ENCODE results near the gene SNX1. TPM values are rescaled to one million over a fixed set of nuclear protein-coding genes. Genes with fewer than 3 reads are reported as not detected.

Gene SNX1
- polyA plus RNA-seq, 2 of the 4 experiments (the other 2 are of a cell fraction) = 86.7 to 89.4 TPM

DNA sequence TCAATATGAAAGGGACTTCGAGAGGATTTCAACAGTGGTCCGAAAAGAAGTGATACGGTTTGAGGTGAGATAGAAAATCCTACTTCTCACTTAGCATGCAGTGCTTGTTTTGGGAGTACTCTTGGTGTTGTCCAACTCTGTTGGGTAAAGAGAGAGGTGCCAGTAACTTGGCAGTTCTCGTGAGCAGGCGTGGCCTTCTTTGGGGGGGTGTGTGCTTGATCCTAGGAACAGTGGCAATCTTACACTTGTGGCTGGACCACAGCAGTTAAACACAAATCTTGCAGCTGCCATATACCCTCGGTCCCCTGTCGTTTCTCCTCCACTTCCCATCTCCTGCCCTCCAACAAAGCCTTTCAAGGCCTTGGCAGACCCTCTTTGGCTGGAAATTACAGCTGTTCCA, 40.6 kb downstream of the SNX1 start (continued):
- TF ChIP-seq, protein P1, sequence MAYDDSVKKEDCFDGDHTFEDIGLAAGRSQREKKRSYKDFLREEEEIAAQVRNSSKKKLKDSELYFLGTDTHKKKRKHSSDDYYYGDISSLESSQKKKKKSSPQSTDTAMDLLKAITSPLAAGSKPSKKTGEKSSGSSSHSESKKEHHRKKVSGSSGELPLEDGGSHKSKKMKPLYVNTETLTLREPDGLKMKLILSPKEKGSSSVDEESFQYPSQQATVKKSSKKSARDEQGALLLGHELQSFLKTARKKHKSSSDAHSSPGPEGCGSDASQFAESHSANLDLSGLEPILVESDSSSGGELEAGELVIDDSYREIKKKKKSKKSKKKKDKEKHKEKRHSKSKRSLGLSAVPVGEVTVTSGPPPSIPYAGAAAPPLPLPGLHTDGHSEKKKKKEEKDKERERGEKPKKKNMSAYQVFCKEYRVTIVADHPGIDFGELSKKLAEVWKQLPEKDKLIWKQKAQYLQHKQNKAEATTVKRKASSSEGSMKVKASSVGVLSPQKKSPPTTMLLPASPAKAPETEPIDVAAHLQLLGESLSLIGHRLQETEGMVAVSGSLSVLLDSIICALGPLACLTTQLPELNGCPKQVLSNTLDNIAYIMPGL (CRISPR knock-in tag; IDR thresholded peaks at IDR 0.05; ENCODE audit: borderline replicate concordance) = no peak
- no peak for TF ChIP-seq POLR2AphosphoS2 (conservative IDR thresholded peaks at IDR 0.05; ENCODE audit: low read length)
- TF ChIP-seq, protein P2, sequence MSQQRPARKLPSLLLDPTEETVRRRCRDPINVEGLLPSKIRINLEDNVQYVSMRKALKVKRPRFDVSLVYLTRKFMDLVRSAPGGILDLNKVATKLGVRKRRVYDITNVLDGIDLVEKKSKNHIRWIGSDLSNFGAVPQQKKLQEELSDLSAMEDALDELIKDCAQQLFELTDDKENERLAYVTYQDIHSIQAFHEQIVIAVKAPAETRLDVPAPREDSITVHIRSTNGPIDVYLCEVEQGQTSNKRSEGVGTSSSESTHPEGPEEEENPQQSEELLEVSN (IDR thresholded peaks at IDR 0.05; ENCODE audit: borderline replicate concordance, low read depth) = no peak
- no peak for TF ChIP-seq CHD4 (IDR thresholded peaks at IDR 0.05; ENCODE audit: borderline replicate concordance)
- no peak for TF ChIP-seq NR3C1 (IDR thresholded peaks at IDR 0.05)
- TF ChIP-seq, protein P3, sequence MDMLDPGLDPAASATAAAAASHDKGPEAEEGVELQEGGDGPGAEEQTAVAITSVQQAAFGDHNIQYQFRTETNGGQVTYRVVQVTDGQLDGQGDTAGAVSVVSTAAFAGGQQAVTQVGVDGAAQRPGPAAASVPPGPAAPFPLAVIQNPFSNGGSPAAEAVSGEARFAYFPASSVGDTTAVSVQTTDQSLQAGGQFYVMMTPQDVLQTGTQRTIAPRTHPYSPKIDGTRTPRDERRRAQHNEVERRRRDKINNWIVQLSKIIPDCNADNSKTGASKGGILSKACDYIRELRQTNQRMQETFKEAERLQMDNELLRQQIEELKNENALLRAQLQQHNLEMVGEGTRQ (IDR thresholded peaks at IDR 0.05) = no peak
- no peak for TF ChIP-seq TP53 (CRISPR knock-in tag; IDR thresholded peaks at IDR 0.05)
- TF ChIP-seq, protein P4, sequence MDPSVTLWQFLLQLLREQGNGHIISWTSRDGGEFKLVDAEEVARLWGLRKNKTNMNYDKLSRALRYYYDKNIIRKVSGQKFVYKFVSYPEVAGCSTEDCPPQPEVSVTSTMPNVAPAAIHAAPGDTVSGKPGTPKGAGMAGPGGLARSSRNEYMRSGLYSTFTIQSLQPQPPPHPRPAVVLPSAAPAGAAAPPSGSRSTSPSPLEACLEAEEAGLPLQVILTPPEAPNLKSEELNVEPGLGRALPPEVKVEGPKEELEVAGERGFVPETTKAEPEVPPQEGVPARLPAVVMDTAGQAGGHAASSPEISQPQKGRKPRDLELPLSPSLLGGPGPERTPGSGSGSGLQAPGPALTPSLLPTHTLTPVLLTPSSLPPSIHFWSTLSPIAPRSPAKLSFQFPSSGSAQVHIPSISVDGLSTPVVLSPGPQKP (IDR thresholded peaks at IDR 0.05; ENCODE audit: low read depth, low read length) = no peak
- TF ChIP-seq PHF8 (IDR thresholded peaks at IDR 0.05; ENCODE audit: borderline replicate concordance, low read depth) = no peak
- no peak for TF ChIP-seq CHD2 (IDR thresholded peaks at IDR 0.05; ENCODE audit: low read length, partially characterized antibody)

DNA sequence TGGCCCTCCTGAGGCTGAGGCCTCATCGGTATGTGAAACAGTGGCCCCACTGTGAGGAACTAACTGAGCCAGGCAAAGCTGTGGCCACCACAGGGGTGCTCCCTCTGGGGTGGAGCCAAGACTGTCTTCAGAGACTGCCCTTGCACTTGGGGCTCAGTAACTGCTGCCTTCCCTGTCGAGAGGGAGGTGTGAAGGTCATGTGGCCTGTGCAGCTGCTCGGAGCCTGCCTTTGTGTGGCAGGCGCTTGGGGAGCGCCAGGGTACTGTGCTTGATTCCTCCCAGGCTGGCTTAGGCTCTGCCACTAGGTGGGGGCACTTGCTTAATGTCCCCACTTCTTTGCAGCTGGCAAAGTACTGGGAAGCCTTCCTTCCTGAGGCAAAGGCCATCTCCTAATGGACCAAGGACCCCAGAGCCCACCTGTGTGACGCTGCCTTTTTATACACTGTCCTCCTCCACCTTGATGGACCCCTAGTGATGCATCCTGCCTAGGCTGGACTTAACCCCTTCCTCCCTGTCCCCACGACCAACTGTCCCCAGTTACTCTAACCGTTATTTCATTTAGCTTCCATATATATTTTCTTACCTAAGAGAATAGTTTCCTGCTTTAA, 41.5 kb downstream of the SNX1 start:
- Histone ChIP-seq H3K4me1 (no peaks in the 10 kb centered on the region), H3K9me3 (no peaks in the 10 kb centered on the region), H3K4me2 (no peak overlapping the region), H3K27ac (no peak overlapping the region), H3K4me3 (no peak overlapping the region)
- no peak for FAIRE-seq
- CTCF ChIA-PET = interaction anchor here (1.2 to 4.2 kb wide), 4 partner anchors 9 to 22 kb away, joined by 3 to 20 read pairs (median 5); no protein-coding TSS in a partner anchor
- no peak for TF ChIP-seq RCOR1 (IDR thresholded peaks at IDR 0.05; ENCODE audit: low read depth, low read length)
- no peak for TF ChIP-seq ZC3H11A (IDR thresholded peaks at IDR 0.05)
- TF ChIP-seq, protein P1 (CRISPR knock-in tag; IDR thresholded peaks at IDR 0.05; ENCODE audit: borderline replicate concordance) = no peak
- no peak for TF ChIP-seq NFE2L2 (conservative IDR thresholded peaks at IDR 0.05; ENCODE audit: low read length)
- no peak for TF ChIP-seq HDAC2 (IDR thresholded peaks at IDR 0.05)
- no peak for TF ChIP-seq HOXB13 (CRISPR knock-in tag; IDR thresholded peaks at IDR 0.05; ENCODE audit: low read depth)
- TF ChIP-seq, protein P5, sequence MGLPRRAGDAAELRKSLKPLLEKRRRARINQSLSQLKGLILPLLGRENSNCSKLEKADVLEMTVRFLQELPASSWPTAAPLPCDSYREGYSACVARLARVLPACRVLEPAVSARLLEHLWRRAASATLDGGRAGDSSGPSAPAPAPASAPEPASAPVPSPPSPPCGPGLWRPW (IDR thresholded peaks at IDR 0.05) = no peak
- no peak for TF ChIP-seq KDM1A (IDR thresholded peaks at IDR 0.05; ENCODE audit: low read depth)
- no peak for TF ChIP-seq POLR2A (IDR thresholded peaks at IDR 0.05; ENCODE audit: low read length)
- TF ChIP-seq JUNB (IDR thresholded peaks at IDR 0.05) = no peak
- no peak for TF ChIP-seq PHF8 (IDR thresholded peaks at IDR 0.05; ENCODE audit: borderline replicate concordance, low read depth)
- no peak for TF ChIP-seq FOSL2 (IDR thresholded peaks at IDR 0.05)
- TF ChIP-seq FOSL2 (CRISPR knock-in tag; IDR thresholded peaks at IDR 0.05) = no peak
- no peak for TF ChIP-seq SMC3 (IDR thresholded peaks at IDR 0.05)
- POLR2A ChIA-PET = no interaction called here
- 90% methylated on average over 7 of the region's 8 CpGs for WGBS (ENCODE audit: missing lambda C conversion rate)
- DNase-seq (ENCODE audit: low read depth in 1 of 2, low spot score in 1 of 2) = no peak
- peak; percentile 49 to 66; a peak in 5 of 6 replicates for ATAC-seq

All from A549 (cell line).